K562 (cell line): ENCODE results near the gene VPS35L. TPM values are rescaled to one million over a fixed set of nuclear protein-coding genes. Genes with fewer than 3 reads are reported as not detected.

Source experiments
- ATAC-seq: fragments of 200-7000 bp; cut with Tn5 transposase; 3 replicates; pipeline ENCODE4 v1.9.1; 2020; ENCODE audit warnings: moderate library complexity
- BruUV-seq: library from RNA; stranded (reverse); fragments of 400-500 nt; replicated peaks from 2 replicates; lab custom pipeline; 2021; lab: Mats Ljungman, UMichigan
- CTCF ChIA-PET: fragments of 300-600 bp; formaldehyde crosslinking; extraction: SDS; loops from one replicate; lab custom pipeline; 2021; ENCODE audit warnings: low intra/inter-chr PET ratio; lab: Yijun Ruan, JAX
- POLR2A ChIA-PET: fragments of 300-600, 350-650 bp; sonication (Branson Sonifier 250); formaldehyde crosslinking; extraction: SDS; loops from one replicate; lab custom pipeline; 2021; ENCODE audit warnings: antibody characterized with exemption, inconsistent platforms; lab: Yijun Ruan, JAX
- DNase-seq, 4 experiments: peaks; one replicate each; pipeline versions ENCODE4 v3.0.0 to v3.0.0-alpha.2; 2011 to 2018; ENCODE audit warnings: low spot score in 3 of 4, mixed read lengths in 3 of 4; ENCODE audit errors: extremely low read depth in 1 of 4
- FAIRE-seq: peaks from 2 replicates; lab custom pipeline; 2011; peaks lifted over from hg19 to GRCh38; lab: Jason Lieb, UNC
- H2AFZ ChIP-seq: 2 replicates; pipeline ENCODE4 v1.6.0; 2011; ENCODE audit warnings: low read depth, low read length, control low read depth, inconsistent platforms
- H3K27ac ChIP-seq: fragments of 200-600 bp; 3 replicates; pipeline ENCODE4 v1.8.0; 2011; ENCODE audit warnings: low read depth, mild to moderate bottlenecking, control low read depth, inconsistent platforms, low read length, moderate library complexity, mixed read lengths; ENCODE audit errors: extremely low read depth
- H3K27me3 ChIP-seq, 2 experiments: fragments of 300-600 bp in 1 of 2; 2 replicates in 1 of 2; 3 replicates in 1 of 2; pipeline versions ENCODE4 v1.6.0 to v1.8.0; 2011; ENCODE audit warnings: inconsistent platforms in 2 of 2, low read length in 2 of 2, mild to moderate bottlenecking in 1 of 2, mixed read lengths in 1 of 2, moderate library complexity in 1 of 2; ENCODE audit not compliant: control insufficient read depth in 2 of 2, insufficient read depth in 2 of 2
- H3K36me3 ChIP-seq: fragments of 300-600 bp; 3 replicates; pipeline ENCODE4 v1.8.0; 2011; ENCODE audit warnings: mild to moderate bottlenecking, low read length, inconsistent platforms; ENCODE audit not compliant: control insufficient read depth, insufficient read depth
- H3K4me1 ChIP-seq, 2 experiments: fragments of 200-600 bp in 1 of 2; replicated peaks in 1 of 2; 2 replicates in 1 of 2; 3 replicates in 1 of 2; pipeline versions ENCODE4 v1.5.1 to v1.8.0; 2011; ENCODE audit warnings: inconsistent platforms in 2 of 2, low read length in 2 of 2, mild to moderate bottlenecking in 1 of 2, mixed read lengths in 1 of 2, moderate library complexity in 1 of 2; ENCODE audit not compliant: control insufficient read depth in 2 of 2, insufficient read depth in 2 of 2
- H3K4me2 ChIP-seq: 2 replicates; pipeline ENCODE4 v1.6.1; 2011; ENCODE audit warnings: low read length, control low read depth, inconsistent platforms, mixed read lengths; ENCODE audit not compliant: insufficient read depth
- H3K4me3 ChIP-seq: fragments of 200-600 bp; sonication (generic), shearing (Covaris generic); 2 replicates; pipeline ENCODE4 v1.5.1; 2016; ENCODE audit warnings: control low read depth, inconsistent platforms
- H3K79me2 ChIP-seq: fragments of 200-600 bp; 3 replicates; pipeline ENCODE4 v1.8.0; 2011; ENCODE audit warnings: low read length, inconsistent platforms; ENCODE audit not compliant: control insufficient read depth, insufficient read depth
- H3K9ac ChIP-seq, 2 experiments: 2 replicates each; pipeline versions ENCODE4 v1.6.0 to v1.6.1; 2011; ENCODE audit warnings: low read depth in 2 of 2, low read length in 2 of 2, control low read depth in 1 of 2, inconsistent platforms in 1 of 2, mild to moderate bottlenecking in 1 of 2, mixed read lengths in 1 of 2; ENCODE audit not compliant: insufficient read depth in 1 of 2
- H3K9me1 ChIP-seq: one replicate; pipeline ENCODE4 v1.6.0; 2011; ENCODE audit warnings: inconsistent platforms, mild to moderate bottlenecking, low read length, moderate library complexity; ENCODE audit not compliant: control insufficient read depth, insufficient read depth
- H3K9me3 ChIP-seq: replicated peaks from 2 replicates; pipeline ENCODE4 v1.5.1; 2011; ENCODE audit warnings: low read depth, low read length, inconsistent platforms; ENCODE audit not compliant: control insufficient read depth, insufficient read depth
- H4K20me1 ChIP-seq: replicated peaks from 2 replicates; pipeline ENCODE4 v1.6.1; 2011; ENCODE audit warnings: low read length, inconsistent platforms, mixed read lengths; ENCODE audit not compliant: control insufficient read depth, insufficient read depth
- COPS2 ChIP-seq: fragments of 450-650 bp; conservative IDR thresholded peaks from 2 replicates; pipeline ENCODE4 v1.6.1; 2016; ENCODE audit warnings: mild to moderate bottlenecking, moderate library complexity
- CREB3 ChIP-seq: fragments of 450-650 bp; conservative IDR thresholded peaks from 2 replicates; pipeline ENCODE4 v1.6.1; 2016; ENCODE audit warnings: missing genetic modification characterization, low read depth, mild to moderate bottlenecking, missing compliant biosample characterization, moderate library complexity
- HDAC1 ChIP-seq, 2 experiments: fragments of 450-650 bp; IDR thresholded peaks; 2 replicates each; pipeline ENCODE4 v1.6.1; 2016 to 2017; ENCODE audit warnings: inconsistent platforms in 1 of 2, mild to moderate bottlenecking in 1 of 2, moderate library complexity in 1 of 2
- HDAC3 ChIP-seq: fragments of 450-650 bp; IDR thresholded peaks from 2 replicates; pipeline ENCODE4 v1.6.1; 2018; ENCODE audit warnings: borderline replicate concordance, mild to moderate bottlenecking, moderate library complexity; ENCODE audit not compliant: partially characterized antibody
- L3MBTL2 ChIP-seq: fragments of 450-650 bp; IDR thresholded peaks from 2 replicates; pipeline ENCODE4 v1.6.1; 2016; ENCODE audit warnings: mild to moderate bottlenecking, moderate library complexity
- ZC3H8 ChIP-seq: fragments of 450-650 bp; IDR thresholded peaks from 2 replicates; pipeline ENCODE4 v1.6.1; 2017
- ZKSCAN8 ChIP-seq: fragments of 200-800 bp; sonication (Bioruptor generic); IDR thresholded peaks from 2 replicates; pipeline ENCODE4 v1.6.1; 2016; ENCODE audit warnings: missing genetic modification characterization, missing compliant biosample characterization
- ZNF239 ChIP-seq: fragments of 250-450 bp; sonication (Bioruptor Pico); IDR thresholded peaks from 2 replicates; pipeline ENCODE4 v1.4.0; 2020; ENCODE audit warnings: mild to moderate bottlenecking
- ZNF436 ChIP-seq: fragments of 250-450, 450-650 bp; sonication (Bioruptor Pico); formaldehyde crosslinking; IDR thresholded peaks from 2 replicates; pipeline ENCODE4 v1.7.0; 2020; ENCODE audit warnings: mild to moderate bottlenecking
- WGBS: fragments of 100-300 bp; shearing (Covaris generic); methylation state at CpG from one replicate; pipeline ENCODE4 v1.1.6; 2016; ENCODE audit warnings: low coverage, mixed read lengths; ENCODE audit not compliant: insufficient coverage; ENCODE audit errors: missing lambda C conversion rate; 5-methylcytosine and 5-hydroxymethylcytosine counted together
- in situ Hi-C: fragments of 300-500 bp; cut with MboI; formaldehyde crosslinking; loops from 4 replicates; pipeline ENCODE4 v1.15.0; 2018; ENCODE audit warnings: inconsistent platforms, mixed read lengths
- intact Hi-C: fragments of 100-400 bp; cut with micrococcal nuclease; formaldehyde crosslinking; loops from 2 replicates; pipeline ENCODE4 v1.14.2; 2022
- polyA plus RNA-seq, 8 experiments: library from polyadenylated mRNA; depleted of rRNA in 4 of 8; stranded (reverse) in 5 of 8; unstranded in 3 of 8; fragments of >200 nt; fragmentation: Nextera tagmentation in 2 of 8; fragmentation: Illumina TruSeq in 1 of 8; extraction: Ambion mirVana in 2 of 8; extraction: Trizol in 1 of 8; gene quantifications; 2 replicates each; pipeline versions ENCODE4 v1.2.1 to v1.2.3, GENCODE V29; 2011 to 2014; ENCODE audit warnings: inconsistent platforms in 1 of 8, missing spikeins in 1 of 8
- total RNA-seq, 7 experiments: library from RNA; depleted of rRNA in 6 of 7; stranded (reverse); fragments of >200 nt in 6 of 7; fragmentation: Illumina TruSeq in 2 of 7; extraction: Trizol in 2 of 7; gene quantifications; 2 replicates each; pipeline versions ENCODE4 v1.2.1 to v1.2.3, GENCODE V29; 2011 to 2021; ENCODE audit warnings: low replicate concordance in 1 of 7
- TF ChIP-seq, protein P1 (sequence below): fragments of 450-650 bp; IDR thresholded peaks from 2 replicates; pipeline ENCODE4 v1.6.1; 2016; ENCODE audit warnings: missing biosample characterization, missing genetic modification characterization

The VPS35L gene
- total and polyA plus RNA-seq, 9 of the 15 experiments (the other 6 are each of a cell fraction or from before 2014, with no cell fraction given): 10.2 to 30.4 (median 20.1) TPM

DNA sequence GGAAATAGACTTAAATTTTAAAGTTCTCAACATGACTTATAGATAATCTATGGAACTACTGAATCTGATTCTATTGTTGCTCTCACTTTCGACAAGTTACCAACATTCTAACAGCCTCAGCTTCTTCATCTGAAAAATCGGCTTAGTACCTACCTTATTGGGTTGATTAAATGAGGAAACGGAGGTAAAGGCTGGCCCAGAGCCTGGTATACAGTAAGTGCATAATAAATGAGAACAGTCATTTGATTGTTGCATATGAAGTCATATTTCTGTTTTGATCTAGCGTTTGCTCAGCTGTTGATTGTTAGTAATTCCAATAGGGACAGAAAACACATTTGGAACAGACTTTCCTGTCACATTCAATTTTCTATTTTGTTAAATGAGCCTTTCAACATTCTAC lies 4.6 kb downstream of the VPS35L start:
- Histone ChIP-seq H3K9ac (no peak overlapping the region), H3K4me3 (no peak overlapping the region), H3K27me3 (no peaks in the 10 kb centered on the region), H3K9me1 (no peaks in the 10 kb centered on the region), H3K27ac (no peak overlapping the region), H2AFZ (no peak overlapping the region), H3K36me3 (no peaks in the 10 kb centered on the region; the same call in 2 of the 3 replicates), H3K9me3 (no peaks in the 10 kb centered on the region), H4K20me1 (no peaks in the 10 kb centered on the region), H3K4me2 (no peak overlapping the region), H3K79me2 (no peaks in the 10 kb centered on the region), H3K4me1 (peaks cover 0 to 2% of the 10 kb centered on the region in 2 experiments; a peak in 2 of 5 replicates)
- BruUV-seq: no TSS peak
- no peak for ATAC-seq
- ChIA-PET CTCF (interaction anchor here (0.7 to 2.2 kb wide), 3 partner anchors 326 to 793 kb away, joined by 3 to 14 read pairs (median 4); no protein-coding TSS in a partner anchor), POLR2A (no interaction called here)
- TF ChIP-seq ZC3H8: no peak
- no peak for TF ChIP-seq HDAC3
- no peak for TF ChIP-seq COPS2
- no peak for TF ChIP-seq HDAC1 (IDR thresholded peaks at IDR 0.05)
- no peak for TF ChIP-seq ZNF239 (CRISPR knock-in tag)
- TF ChIP-seq ZNF436 (CRISPR knock-in tag): no peak
- peak; percentile 76; the same call in 1 of the 2 replicates for TF ChIP-seq ZKSCAN8
- no peak for TF ChIP-seq L3MBTL2
- WGBS: 41% methylated on average over 4 of the region's 4 CpGs
- in situ Hi-C loops: no loop called here
- DNase-seq: no peak
- FAIRE-seq: no peak
- intact Hi-C loops: no loop called here

GRCh38 chr16:19563377-19563776 lies 7.9 kb downstream of the VPS35L start:
- no peaks in the 10 kb centered on the region for H3K9me3 ChIP-seq
- no peak for ATAC-seq
- in situ Hi-C loops: no loop called here

More at GRCh38 chr16:19563377-19563776, 7.9 kb downstream of the VPS35L start:
- H3K4me1 ChIP-seq: no peaks in the 10 kb centered on the region
- no peak overlapping the region for H3K27ac ChIP-seq
- no peaks in the 10 kb centered on the region; the same call in 2 of the 3 replicates for H3K36me3 ChIP-seq
- intact Hi-C loops: no loop called here
- no peak overlapping the region for H3K4me3 ChIP-seq
- TF ChIP-seq CREB3 (tag): no peak
- TF ChIP-seq, protein P1, sequence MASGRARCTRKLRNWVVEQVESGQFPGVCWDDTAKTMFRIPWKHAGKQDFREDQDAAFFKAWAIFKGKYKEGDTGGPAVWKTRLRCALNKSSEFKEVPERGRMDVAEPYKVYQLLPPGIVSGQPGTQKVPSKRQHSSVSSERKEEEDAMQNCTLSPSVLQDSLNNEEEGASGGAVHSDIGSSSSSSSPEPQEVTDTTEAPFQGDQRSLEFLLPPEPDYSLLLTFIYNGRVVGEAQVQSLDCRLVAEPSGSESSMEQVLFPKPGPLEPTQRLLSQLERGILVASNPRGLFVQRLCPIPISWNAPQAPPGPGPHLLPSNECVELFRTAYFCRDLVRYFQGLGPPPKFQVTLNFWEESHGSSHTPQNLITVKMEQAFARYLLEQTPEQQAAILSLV: no peak
- no peaks in the 10 kb centered on the region for H3K79me2 ChIP-seq
- H4K20me1 ChIP-seq: no peaks in the 10 kb centered on the region
- ChIA-PET CTCF (no interaction called here), POLR2A (no interaction called here)
- no peaks in the 10 kb centered on the region for H3K9me1 ChIP-seq
- no TSS peak for BruUV-seq
- no peak overlapping the region for H3K9ac ChIP-seq
- WGBS: 51% methylated on average over 4 of the region's 4 CpGs
- no peak overlapping the region for H2AFZ ChIP-seq
- no peak for DNase-seq
- H3K4me2 ChIP-seq: no peak overlapping the region
- FAIRE-seq: no peak
- no peaks in the 10 kb centered on the region; a peak in 1 of 5 replicates for H3K27me3 ChIP-seq
